GM10266 (cell line): Measurements from ENCODE around the gene PDCD5.

Experiments used
- DNase-seq: peaks from one replicate; pipeline ENCODE4 v3.0.0; 2012; ENCODE audit errors: extremely low spot score
- TF ChIP-seq, protein P1 (sequence below): IDR thresholded peaks from 2 replicates; pipeline ENCODE4 v1.5.1; 2012; ENCODE audit warnings: mild to moderate bottlenecking, low read depth; ENCODE audit not compliant: control insufficient read depth, insufficient read depth; ENCODE audit errors: missing control alignments

PDCD5 gene

DNA sequence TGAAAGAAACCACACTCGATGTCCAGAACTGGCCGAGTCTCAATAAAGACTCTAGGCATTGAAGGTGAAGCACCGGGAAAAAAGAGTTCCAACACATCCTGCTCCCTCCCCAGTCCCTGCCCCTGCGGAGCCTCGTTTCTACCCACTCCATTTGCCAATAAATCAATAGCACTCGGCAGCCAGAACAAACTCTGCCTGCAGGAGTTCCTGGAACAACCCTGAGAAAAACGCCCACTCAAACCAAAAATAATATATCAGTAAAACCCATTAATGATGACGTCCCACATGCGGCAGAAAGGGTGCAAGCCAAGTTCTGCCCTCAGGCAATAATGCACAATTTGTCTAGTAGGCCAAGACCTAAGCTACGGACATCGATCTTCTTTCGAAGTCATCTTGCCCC, 41.0 kb downstream of the PDCD5 start:
- TF ChIP-seq, protein P1, sequence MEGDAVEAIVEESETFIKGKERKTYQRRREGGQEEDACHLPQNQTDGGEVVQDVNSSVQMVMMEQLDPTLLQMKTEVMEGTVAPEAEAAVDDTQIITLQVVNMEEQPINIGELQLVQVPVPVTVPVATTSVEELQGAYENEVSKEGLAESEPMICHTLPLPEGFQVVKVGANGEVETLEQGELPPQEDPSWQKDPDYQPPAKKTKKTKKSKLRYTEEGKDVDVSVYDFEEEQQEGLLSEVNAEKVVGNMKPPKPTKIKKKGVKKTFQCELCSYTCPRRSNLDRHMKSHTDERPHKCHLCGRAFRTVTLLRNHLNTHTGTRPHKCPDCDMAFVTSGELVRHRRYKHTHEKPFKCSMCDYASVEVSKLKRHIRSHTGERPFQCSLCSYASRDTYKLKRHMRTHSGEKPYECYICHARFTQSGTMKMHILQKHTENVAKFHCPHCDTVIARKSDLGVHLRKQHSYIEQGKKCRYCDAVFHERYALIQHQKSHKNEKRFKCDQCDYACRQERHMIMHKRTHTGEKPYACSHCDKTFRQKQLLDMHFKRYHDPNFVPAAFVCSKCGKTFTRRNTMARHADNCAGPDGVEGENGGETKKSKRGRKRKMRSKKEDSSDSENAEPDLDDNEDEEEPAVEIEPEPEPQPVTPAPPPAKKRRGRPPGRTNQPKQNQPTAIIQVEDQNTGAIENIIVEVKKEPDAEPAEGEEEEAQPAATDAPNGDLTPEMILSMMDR = no peak
- no peak for DNase-seq

DNA sequence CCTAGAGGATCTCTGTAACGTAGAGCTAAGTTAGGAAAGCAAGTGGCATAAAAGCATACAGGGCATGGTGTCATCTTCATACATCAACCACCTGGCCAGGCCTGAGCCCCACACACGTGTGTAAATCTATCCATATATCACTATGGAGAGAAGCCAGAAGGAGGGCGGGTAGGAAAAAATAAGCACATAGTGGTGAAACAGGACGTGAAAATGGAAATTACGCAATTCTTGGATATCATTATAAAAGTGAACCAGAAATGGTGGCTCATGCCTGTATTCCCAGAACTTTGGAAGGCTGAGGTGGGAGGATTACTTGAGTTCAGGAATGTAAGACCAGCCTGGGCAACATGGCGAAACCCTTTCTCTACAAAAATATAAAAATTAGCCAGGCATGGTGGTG, 43.4 kb downstream of the PDCD5 start:
- TF ChIP-seq, protein P1 = no peak
- no peak for DNase-seq

DNA sequence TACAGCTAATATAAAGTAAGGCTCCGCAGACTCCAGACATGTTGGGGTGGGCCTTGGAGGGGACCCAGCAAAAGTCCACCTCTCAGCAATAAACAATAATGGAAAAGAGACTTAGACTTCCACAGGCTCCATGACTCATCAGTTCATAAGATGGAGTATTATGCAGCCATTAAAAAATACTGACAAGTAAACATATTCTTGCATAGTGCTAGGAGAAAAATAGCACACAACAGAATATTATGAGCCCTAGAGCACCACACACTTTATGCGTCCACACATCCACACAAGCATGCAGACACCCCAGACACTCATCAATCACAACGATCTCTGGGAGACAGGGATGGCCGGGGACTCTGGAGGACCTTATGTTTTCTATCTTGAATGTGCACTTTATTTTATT, 46.0 kb downstream of the PDCD5 start:
- no peak for DNase-seq
- TF ChIP-seq, protein P1 = no peak

DNA sequence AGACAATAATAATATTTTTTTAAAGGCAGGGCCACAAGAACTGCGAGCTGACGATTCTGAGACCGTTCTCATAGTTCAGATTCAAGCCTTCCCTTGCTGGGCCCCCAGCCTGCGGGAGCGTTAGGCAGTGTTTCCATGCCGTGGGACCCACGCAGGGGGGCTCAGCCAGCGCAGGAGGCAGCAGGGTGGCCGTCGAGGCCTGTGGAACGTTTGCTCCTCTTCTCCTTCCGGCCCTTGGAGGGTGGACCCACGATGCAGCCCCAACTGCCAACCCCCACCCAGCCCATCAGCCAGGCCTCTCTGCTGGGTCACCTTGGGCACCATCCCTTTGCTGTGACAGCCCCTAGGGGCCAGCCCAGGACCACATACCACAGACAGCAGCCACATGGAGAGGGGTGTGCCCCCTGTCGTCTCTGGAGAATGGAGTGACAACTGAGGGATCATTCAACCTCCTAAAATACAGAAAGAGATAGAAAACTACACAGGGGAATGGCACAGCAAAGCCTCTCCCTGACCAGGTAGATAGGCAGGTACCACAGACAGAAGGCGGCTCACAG, 46.8 kb downstream of the PDCD5 start:
- TF ChIP-seq, protein P1 = no peak
- DNase-seq = no peak

DNA sequence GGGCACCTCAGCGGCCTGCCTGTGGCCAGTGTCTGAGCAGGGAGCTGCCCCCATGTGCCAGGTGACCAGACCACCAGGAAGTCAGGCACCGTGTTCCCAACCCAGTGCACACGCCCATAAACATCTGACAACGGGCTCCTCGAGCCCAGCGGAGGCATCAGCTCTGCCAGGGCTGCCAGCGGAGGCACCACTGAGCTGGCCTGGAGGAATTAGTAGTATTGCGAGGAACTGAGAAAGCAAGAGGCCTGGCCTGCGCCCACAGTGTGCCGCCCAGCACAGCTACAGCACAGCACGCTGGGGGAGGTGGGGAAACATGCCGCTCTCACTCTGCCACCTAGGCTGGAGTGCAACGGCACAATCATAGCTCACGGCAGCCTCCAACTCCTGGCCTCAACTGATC, 49.3 kb downstream of the PDCD5 start:
- DNase-seq = no peak
- TF ChIP-seq, protein P1 = no peak

DNA sequence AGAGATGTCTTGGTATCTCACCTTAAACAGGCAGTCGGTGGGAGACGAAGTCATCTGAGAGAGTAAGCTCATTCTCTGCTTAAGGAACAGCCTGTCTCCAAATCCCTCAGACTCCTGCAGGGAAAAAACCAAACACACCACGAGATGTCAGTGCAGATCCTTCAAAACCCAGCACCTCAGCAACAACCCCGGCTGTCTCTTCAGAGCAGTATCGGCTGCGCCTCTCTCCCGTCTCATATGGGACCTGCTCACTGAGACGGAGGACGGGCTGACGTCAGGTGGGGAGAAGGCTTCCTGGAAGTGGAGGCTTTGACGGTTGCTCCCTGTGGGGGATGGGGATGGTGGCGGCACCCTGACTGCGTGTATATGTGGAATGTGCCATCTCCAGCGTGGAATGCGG, 50.4 kb downstream of the PDCD5 start:
- no peak for DNase-seq
- TF ChIP-seq, protein P1 = no peak
